Activated T-helper 2 cell treated with anti-CD3 and anti-CD28 coated beads, Interferon-gamma antibody, Interleukin-2, Interleukin-4, amounts not matched to agents 10 μg/mL and 5 μg/mL and 100 μg/mL, durations not matched to agents 14 hours and 24 hours and 36 hours (primary cell): ENCODE measurements around the gene TRIM5. TPM values are rescaled to one million over a fixed set of nuclear protein-coding genes. Genes with fewer than 3 reads are reported as not detected.

Experiments
- total RNA-seq: library from RNA; stranded (reverse); gene quantifications from 2 replicates; pipeline ENCODE4 v1.2.3, GENCODE V29; 2022

Gene TRIM5
- total RNA-seq, 1 donor from 2014 or later, result 12.4 TPM

Other genes starting within 250 kb of the TRIM5 start
- gene OR51I1, start 243.6 kb downstream of the TRIM5 start, total RNA-seq, result not detected in 2 replicates
- not detected in 2 replicates for gene OR51I2, start 235.8 kb downstream of the TRIM5 start, total RNA-seq
- gene OR52D1, start 196.4 kb downstream of the TRIM5 start, total RNA-seq, result not detected in 2 replicates
- gene UBQLN3, start 175.1 kb downstream of the TRIM5 start, total RNA-seq, result not detected in 2 replicates
- 0.09 TPM in 1 of 2 replicates, not detected in the other for gene UBQLNL, start 168.4 kb downstream of the TRIM5 start, total RNA-seq
- 0.30 TPM in 1 of 2 replicates, not detected in the other for gene OR52H1, start 136.5 kb downstream of the TRIM5 start, total RNA-seq
- gene OR52B6, start 104.2 kb downstream of the TRIM5 start, total RNA-seq, result not detected in 2 replicates
- gene TRIM6, start 88.4 kb downstream of the TRIM5 start, total RNA-seq, result 0.87 and 1.8 TPM in 2 replicates
- gene TRIM34, start 60.1 kb downstream of the TRIM5 start, total RNA-seq, result 6.7 and 7.8 TPM in 2 replicates
- 83.9 and 96.0 TPM in 2 replicates for gene TRIM22, start 4.7 kb upstream of the TRIM5 start, total RNA-seq
- not detected in 2 replicates for gene OR56B1, start 51.4 kb upstream of the TRIM5 start, total RNA-seq
- gene OR52N4, start 69.2 kb upstream of the TRIM5 start, total RNA-seq, result not detected in 2 replicates
- not detected in 2 replicates for gene OR52N5, start 98.3 kb upstream of the TRIM5 start, total RNA-seq
- not detected in 2 replicates for gene OR52N1, start 106.2 kb upstream of the TRIM5 start, total RNA-seq
- gene OR52N2, start 123.8 kb upstream of the TRIM5 start, total RNA-seq, result not detected in 2 replicates
- not detected in 2 replicates for gene OR52E6, start 156.8 kb upstream of the TRIM5 start, total RNA-seq
- gene OR52E8, start 172.6 kb upstream of the TRIM5 start, total RNA-seq, result not detected in 2 replicates
- gene OR52E4, start 195.6 kb upstream of the TRIM5 start, total RNA-seq, result not detected in 2 replicates
- not detected in 2 replicates for gene OR52E5, start 208.1 kb upstream of the TRIM5 start, total RNA-seq